CD14-positive monocyte (primary cell): ENCODE data around the gene ATG9B. TPM values are rescaled to one million over a fixed set of nuclear protein-coding genes. Genes with fewer than 3 reads are reported as not detected.

ENCODE experiments used
- DNase-seq, 3 donors: peaks; one replicate each; pipeline ENCODE4 v3.0.0-alpha.2; 2011 to 2022
- H2AFZ ChIP-seq: 2 replicates; pipeline ENCODE4 v1.6.0; 2012; ENCODE audit warnings: mild to moderate bottlenecking, low read depth, low read length, inconsistent platforms; ENCODE audit not compliant: insufficient read depth, poor library complexity, severe bottlenecking
- H3K27ac ChIP-seq, 2 donors: 1 replicate in 1 of 2; 2 replicates in 1 of 2; pipeline ENCODE4 v1.5.1; 2012 to 2013; ENCODE audit warnings: low read length in 2 of 2, control low read depth in 1 of 2, inconsistent platforms in 1 of 2, low read depth in 1 of 2, mild to moderate bottlenecking in 1 of 2
- H3K27me3 ChIP-seq, 2 donors: one replicate each; pipeline versions ENCODE4 v1.6.0 to v1.6.1; 2011 to 2013; ENCODE audit warnings: low read length in 2 of 2; ENCODE audit not compliant: control insufficient read depth in 2 of 2, insufficient read depth in 2 of 2
- H3K36me3 ChIP-seq, 2 donors: replicated peaks in 1 of 2; 1 replicate in 1 of 2; 2 replicates in 1 of 2; pipeline versions ENCODE4 v1.5.1 to v1.6.1; 2012 to 2013; ENCODE audit warnings: low read length in 2 of 2, control low read depth in 1 of 2, inconsistent platforms in 1 of 2, mild to moderate bottlenecking in 1 of 2; ENCODE audit not compliant: insufficient read depth in 2 of 2, control insufficient read depth in 1 of 2
- H3K4me1 ChIP-seq, 2 donors: 1 replicate in 1 of 2; 2 replicates in 1 of 2; pipeline versions ENCODE4 v1.5.1 to v1.6.1; 2012 to 2013; ENCODE audit warnings: low read length in 2 of 2, control low read depth in 1 of 2, inconsistent platforms in 1 of 2, mild to moderate bottlenecking in 1 of 2, moderate library complexity in 1 of 2; ENCODE audit not compliant: insufficient read depth in 2 of 2, control insufficient read depth in 1 of 2
- H3K4me2 ChIP-seq: replicated peaks from 2 replicates; pipeline ENCODE3; 2012; ENCODE audit warnings: low read length, moderate library complexity, mild to moderate bottlenecking; ENCODE audit not compliant: poor library complexity, severe bottlenecking; ENCODE audit errors: extremely low read depth
- H3K4me3 ChIP-seq, 3 experiments: fragments of 200-600 bp in 1 of 3; sonication (generic) in 1 of 3; replicated peaks in 1 of 3; 1 replicate in 2 of 3; 2 replicates in 1 of 3; pipeline ENCODE4 v1.5.1; 2011 to 2013; ENCODE audit warnings: low read length in 3 of 3, mild to moderate bottlenecking in 3 of 3, control low read depth in 2 of 3, low read depth in 2 of 3, inconsistent platforms in 1 of 3, moderate library complexity in 1 of 3
- H3K79me2 ChIP-seq: 2 replicates; pipeline ENCODE4 v1.6.0; 2012; ENCODE audit warnings: mild to moderate bottlenecking, control low read depth, inconsistent platforms, low read length, moderate library complexity; ENCODE audit not compliant: insufficient read depth
- H3K9ac ChIP-seq: 2 replicates; pipeline ENCODE4 v1.6.0; 2017; ENCODE audit warnings: low read length, mild to moderate bottlenecking; ENCODE audit not compliant: insufficient read depth, poor library complexity, severe bottlenecking
- H3K9me3 ChIP-seq, 2 donors: replicated peaks in 1 of 2; 1 replicate in 1 of 2; 2 replicates in 1 of 2; pipeline versions ENCODE4 v1.5.1 to v1.6.1; 2012 to 2013; ENCODE audit warnings: low read length in 2 of 2, control low read depth in 1 of 2; ENCODE audit not compliant: control insufficient read depth in 1 of 2, insufficient read depth in 1 of 2
- H4K20me1 ChIP-seq: 2 replicates; pipeline ENCODE4 v1.6.0; 2012; ENCODE audit warnings: mild to moderate bottlenecking, low read length, control low read depth, moderate library complexity; ENCODE audit not compliant: insufficient read depth
- H3K27ac Mint-ChIP-seq, 7 donors: one replicate each; pipeline ENCODE4 v1.8.0; 2020; ENCODE audit warnings: mild to moderate bottlenecking in 7 of 7, mixed read lengths in 7 of 7, moderate library complexity in 6 of 7, inconsistent platforms in 2 of 7
- H3K27me3 Mint-ChIP-seq, 3 donors: one replicate each; pipeline ENCODE4 v1.8.0; 2021 to 2022; ENCODE audit warnings: low read depth in 3 of 3, mild to moderate bottlenecking in 3 of 3, mixed read lengths in 3 of 3, moderate library complexity in 3 of 3, inconsistent platforms in 1 of 3
- H3K36me3 Mint-ChIP-seq, 2 donors: one replicate each; pipeline ENCODE4 v1.8.0; 2020; ENCODE audit warnings: mixed read lengths in 2 of 2, inconsistent platforms in 1 of 2, mild to moderate bottlenecking in 1 of 2
- H3K4me1 Mint-ChIP-seq: one replicate; pipeline ENCODE4 v1.8.0; 2020; ENCODE audit warnings: mild to moderate bottlenecking, mixed read lengths
- H3K4me3 Mint-ChIP-seq, 2 donors: one replicate each; pipeline ENCODE4 v1.8.0; 2020; ENCODE audit warnings: mild to moderate bottlenecking in 2 of 2, mixed read lengths in 2 of 2, moderate library complexity in 1 of 2
- H3K9me3 Mint-ChIP-seq, 7 donors: one replicate each; pipeline ENCODE4 v1.8.0; 2020 to 2022; ENCODE audit warnings: mixed read lengths in 7 of 7, mild to moderate bottlenecking in 6 of 7, moderate library complexity in 6 of 7, inconsistent platforms in 2 of 7
- WGBS: methylation state at CpG from one replicate; pipeline ENCODE4 v1.1.5; 2013; ENCODE audit warnings: missing lambda C conversion rate; ENCODE audit not compliant: insufficient coverage; 5-methylcytosine and 5-hydroxymethylcytosine counted together
- intact Hi-C, 2 donors: fragments of 100-400 bp; cut with micrococcal nuclease; formaldehyde crosslinking; loops; one replicate each; pipeline versions ENCODE4 v1.15.0 to v1.15.1; 2023
- polyA plus RNA-seq, 3 donors: library from polyadenylated mRNA; depleted of rRNA in 1 of 3; unstranded in 2 of 3; stranded (reverse) in 1 of 3; fragments of 300-500 nt in 2 of 3; fragments of >200 nt in 1 of 3; fragmentation: Illumina TruSeq in 2 of 3; gene quantifications; 1 replicate in 2 of 3; 2 replicates in 1 of 3; pipeline ENCODE4 v1.2.3, GENCODE V29; 2012 to 2021
- TF ChIP-seq, protein P1 (sequence below): fragments of 200-600 bp; IDR thresholded peaks from one replicate; pipeline ENCODE4 v1.8.0; 2022; ENCODE audit warnings: antibody characterized with exemption, mild to moderate bottlenecking

Gene ATG9B
- polyA plus RNA-seq, 3 donors, result 0.21 to 0.30 TPM; not detected in 1

DNA sequence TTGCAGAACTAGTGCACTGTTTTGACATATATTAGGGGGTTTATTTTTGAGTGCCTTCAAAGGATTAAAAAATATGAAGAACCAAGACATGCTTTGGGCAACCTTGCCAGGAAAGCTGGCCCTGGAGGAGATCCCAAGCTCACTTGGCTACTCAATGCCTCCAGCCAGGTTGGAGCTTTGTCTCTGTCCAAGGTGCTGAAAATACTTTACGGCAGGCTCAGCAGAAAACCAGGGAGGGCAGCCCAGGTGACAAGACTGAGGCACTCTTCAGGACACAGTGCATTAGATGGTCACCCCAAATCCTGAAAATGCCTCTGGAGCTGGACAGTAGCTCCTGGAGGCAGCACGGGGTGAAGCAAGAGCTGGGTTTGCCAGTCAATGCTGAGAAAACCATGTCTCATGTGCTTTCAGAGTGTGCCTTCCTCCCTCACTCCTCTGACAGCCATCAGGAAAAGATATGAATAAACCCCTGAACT, 40.4 kb downstream of the ATG9B start:
- intact Hi-C loops, result loop anchor here in 1 of 2 donors (10.0 kb wide), 1 partner anchor 199 kb away; no protein-coding TSS in a partner anchor
- H3K4me3 ChIP-seq, result no peak overlapping the region

DNA sequence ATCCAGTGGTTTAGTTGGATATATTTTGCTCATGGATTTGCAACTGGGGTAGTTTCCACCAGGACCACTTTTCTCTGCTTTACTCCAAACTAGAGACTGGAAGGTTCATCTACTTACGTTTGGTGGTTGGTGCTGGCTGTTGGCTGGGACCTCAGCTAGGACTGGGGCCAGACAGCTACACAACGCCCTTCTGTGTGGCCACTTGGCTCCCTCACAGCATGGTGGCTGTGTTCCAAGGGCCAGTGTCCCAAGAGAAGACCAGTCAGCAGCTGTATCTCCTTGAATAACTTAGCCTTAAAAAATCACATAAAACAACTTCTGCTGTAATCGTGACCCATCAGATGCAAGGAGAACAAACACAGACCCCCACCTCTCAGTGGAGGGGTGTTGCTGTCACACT, 41.9 kb downstream of the ATG9B start:
- Mint-ChIP-seq H3K4me3 (peak overlapping the region in 1 of 2 donors; percentile 47), H3K27me3 (peaks cover 60 to 81% (median 61%) of the 10 kb centered on the region in 3 donors), H3K4me1 (peaks cover 12% of the 10 kb centered on the region), H3K27ac (no peak overlapping the region), H3K9me3 (peaks cover 0 to 12% (median 4%) of the 10 kb centered on the region in 7 donors), H3K36me3 (peaks cover 0 to under 1% of the 10 kb centered on the region in 2 donors)
- Histone ChIP-seq H3K36me3 (no peaks in the 10 kb centered on the region), H3K79me2 (no peaks in the 10 kb centered on the region), H3K27me3 (peaks cover 32 to 71% of the 10 kb centered on the region in 2 donors), H3K4me1 (no peaks in the 10 kb centered on the region), H2AFZ (no peak overlapping the region), H3K9me3 (peaks cover 0 to 15% of the 10 kb centered on the region in 2 donors), H3K4me2 (no peak overlapping the region), H3K27ac (no peak overlapping the region), H4K20me1 (no peaks in the 10 kb centered on the region), H3K4me3 (no peak overlapping the region), H3K9ac (no peak overlapping the region)
- intact Hi-C loops, result loop anchor here in 1 of 2 donors (10.0 kb wide), 1 partner anchor 198 kb away; no protein-coding TSS in a partner anchor
- TF ChIP-seq, protein P1, sequence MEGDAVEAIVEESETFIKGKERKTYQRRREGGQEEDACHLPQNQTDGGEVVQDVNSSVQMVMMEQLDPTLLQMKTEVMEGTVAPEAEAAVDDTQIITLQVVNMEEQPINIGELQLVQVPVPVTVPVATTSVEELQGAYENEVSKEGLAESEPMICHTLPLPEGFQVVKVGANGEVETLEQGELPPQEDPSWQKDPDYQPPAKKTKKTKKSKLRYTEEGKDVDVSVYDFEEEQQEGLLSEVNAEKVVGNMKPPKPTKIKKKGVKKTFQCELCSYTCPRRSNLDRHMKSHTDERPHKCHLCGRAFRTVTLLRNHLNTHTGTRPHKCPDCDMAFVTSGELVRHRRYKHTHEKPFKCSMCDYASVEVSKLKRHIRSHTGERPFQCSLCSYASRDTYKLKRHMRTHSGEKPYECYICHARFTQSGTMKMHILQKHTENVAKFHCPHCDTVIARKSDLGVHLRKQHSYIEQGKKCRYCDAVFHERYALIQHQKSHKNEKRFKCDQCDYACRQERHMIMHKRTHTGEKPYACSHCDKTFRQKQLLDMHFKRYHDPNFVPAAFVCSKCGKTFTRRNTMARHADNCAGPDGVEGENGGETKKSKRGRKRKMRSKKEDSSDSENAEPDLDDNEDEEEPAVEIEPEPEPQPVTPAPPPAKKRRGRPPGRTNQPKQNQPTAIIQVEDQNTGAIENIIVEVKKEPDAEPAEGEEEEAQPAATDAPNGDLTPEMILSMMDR, result no peak
- DNase-seq, result no peak
- WGBS, result 43% methylated on average over 1 of the region's 3 CpGs

More for the DNA sequence above, 40.4 kb downstream of the ATG9B start:
- H4K20me1 ChIP-seq, result no peaks in the 10 kb centered on the region
- no peak for DNase-seq
- Mint-ChIP-seq H3K9me3 (peaks cover 0 to 9% (median 2%) of the 10 kb centered on the region in 7 donors), H3K27ac (no peak overlapping the region), H3K36me3 (no peaks in the 10 kb centered on the region), H3K4me3 (no peak overlapping the region), H3K27me3 (peaks cover 61 to 86% (median 63%) of the 10 kb centered on the region in 3 donors), H3K4me1 (peaks cover 15% of the 10 kb centered on the region)
- peaks cover 10 to 12% of the 10 kb centered on the region in 2 donors for H3K4me1 ChIP-seq
- H3K27me3 ChIP-seq, result peaks cover 28 to 74% of the 10 kb centered on the region in 2 donors
- no peaks in the 10 kb centered on the region for H3K36me3 ChIP-seq
- no peak overlapping the region for H3K27ac ChIP-seq
- TF ChIP-seq, protein P1, result no peak
- H2AFZ ChIP-seq, result no peak overlapping the region
- no peaks in the 10 kb centered on the region for H3K79me2 ChIP-seq
- peaks cover 0 to 15% of the 10 kb centered on the region in 2 donors for H3K9me3 ChIP-seq
- WGBS, result 4% methylated on average over 2 of the region's 2 CpGs
- H3K4me2 ChIP-seq, result no peak overlapping the region
- no peak overlapping the region for H3K9ac ChIP-seq
